ENCODE data around the gene FAM110C. TPM values are rescaled to one million over a fixed set of nuclear protein-coding genes. Genes with fewer than 3 reads are reported as not detected.

FAM110C gene
- total RNA-seq, 4 donors from 2014 or later = 0.10 TPM; not detected in 3

- H3K9me3 ChIP-seq = no peaks in the 10 kb centered on the region
- no peak for ATAC-seq
- in situ Hi-C loops (cut with MboI; ENCODE audit: low sequenced_read_pairs in 4 of 4) = no loop called here
Measured at GRCh38 chr2:38155-38554, 8.2 kb downstream of the FAM110C start.

GRCh38 chr2:36318-36717, 10.0 kb downstream of the FAM110C start:
- intact Hi-C loops (cut with DNase I; ENCODE audit: low total_unique reads) (no loop called here), in situ Hi-C loops (cut with MboI; ENCODE audit: low sequenced_read_pairs in 4 of 4) (no loop called here)
- no peak overlapping the region for H3K4me3 ChIP-seq
- no peak for TF ChIP-seq CTCF (IDR thresholded peaks at IDR 0.05 in 4 of 5, conservative IDR thresholded peaks at IDR 0.05 in 1 of 5)
- TF ChIP-seq POLR2A (IDR thresholded peaks at IDR 0.05) = no peak
- H3K4me1 ChIP-seq = no peaks in the 10 kb centered on the region
- H3K9me3 ChIP-seq = no peaks in the 10 kb centered on the region
- ATAC-seq (no peak), DNase-seq (no peak)
- H3K27ac ChIP-seq = no peak overlapping the region
- H3K27me3 ChIP-seq = no peaks in the 10 kb centered on the region
- no peaks in the 10 kb centered on the region for H3K36me3 ChIP-seq

More at GRCh38 chr2:38155-38554, 8.2 kb downstream of the FAM110C start:
- no peak overlapping the region for H3K27ac ChIP-seq
- intact Hi-C loops (cut with DNase I; ENCODE audit: low total_unique reads) = no loop called here
- no peaks in the 10 kb centered on the region for H3K4me1 ChIP-seq
- no peaks in the 10 kb centered on the region for H3K36me3 ChIP-seq
- DNase-seq = no peak
- peaks cover 0 to 11% (median 0%) of the 10 kb centered on the region in 3 donors for H3K27me3 ChIP-seq
- TF ChIP-seq POLR2A (IDR thresholded peaks at IDR 0.05) = no peak
- TF ChIP-seq CTCF (IDR thresholded peaks at IDR 0.05 in 4 of 5, conservative IDR thresholded peaks at IDR 0.05 in 1 of 5) = no peak
- no peak overlapping the region for H3K4me3 ChIP-seq

- ATAC-seq (no peak), DNase-seq (no peak)
- Histone ChIP-seq H3K27ac (no peak overlapping the region), H3K36me3 (no peaks in the 10 kb centered on the region), H3K9me3 (no peaks in the 10 kb centered on the region), H3K4me1 (no peaks in the 10 kb centered on the region), H3K4me3 (no peak overlapping the region), H3K27me3 (no peaks in the 10 kb centered on the region)
- TF ChIP-seq POLR2A (IDR thresholded peaks at IDR 0.05) (no peak), CTCF (IDR thresholded peaks at IDR 0.05 in 4 of 5, conservative IDR thresholded peaks at IDR 0.05 in 1 of 5) (no peak)
- intact Hi-C loops (cut with DNase I; ENCODE audit: low total_unique reads) (no loop called here), in situ Hi-C loops (cut with MboI; ENCODE audit: low sequenced_read_pairs in 4 of 4) (no loop called here)
Measured at GRCh38 chr2:35852-36251, 10.5 kb downstream of the FAM110C start.

- ATAC-seq (no peak), DNase-seq (no peak)
- Histone ChIP-seq H3K27ac (no peak overlapping the region), H3K4me1 (no peaks in the 10 kb centered on the region), H3K4me3 (no peak overlapping the region), H3K9me3 (no peaks in the 10 kb centered on the region), H3K36me3 (no peaks in the 10 kb centered on the region), H3K27me3 (no peaks in the 10 kb centered on the region)
- in situ Hi-C loops (cut with MboI; ENCODE audit: low sequenced_read_pairs in 4 of 4) (no loop called here), intact Hi-C loops (cut with DNase I; ENCODE audit: low total_unique reads) (no loop called here)
- TF ChIP-seq POLR2A (IDR thresholded peaks at IDR 0.05) (no peak), CTCF (IDR thresholded peaks at IDR 0.05 in 4 of 5, conservative IDR thresholded peaks at IDR 0.05 in 1 of 5) (no peak)
Measured at GRCh38 chr2:33620-34019, 12.7 kb downstream of the FAM110C start.

GRCh38 chr2:32068-32467, 14.2 kb downstream of the FAM110C start:
- no peaks in the 10 kb centered on the region for H3K9me3 ChIP-seq
- intact Hi-C loops (cut with DNase I; ENCODE audit: low total_unique reads) (no loop called here), in situ Hi-C loops (cut with MboI; ENCODE audit: low sequenced_read_pairs in 4 of 4) (no loop called here)
- H3K4me1 ChIP-seq = no peaks in the 10 kb centered on the region
- no peaks in the 10 kb centered on the region for H3K36me3 ChIP-seq
- H3K4me3 ChIP-seq = no peak overlapping the region
- no peaks in the 10 kb centered on the region for H3K27me3 ChIP-seq
- H3K27ac ChIP-seq = no peak overlapping the region
- TF ChIP-seq CTCF (IDR thresholded peaks at IDR 0.05 in 4 of 5, conservative IDR thresholded peaks at IDR 0.05 in 1 of 5) (no peak), POLR2A (IDR thresholded peaks at IDR 0.05) (no peak)
- ATAC-seq (no peak), DNase-seq (no peak)

Measured in gastrocnemius medialis (tissue), 4 donors.